Spleen (tissue), 7 donors: ENCODE data around the gene ARSB.

Experiments
- POLR2AphosphoS5 ChIP-seq, 3 donors: sonication (generic); formaldehyde crosslinking; IDR thresholded peaks; one replicate each; pipeline ENCODE4 v1.5.1; 2017; ENCODE audit warnings: antibody characterized with exemption in 3 of 3
- TF ChIP-seq, protein P1 (sequence below), 11 experiments: fragments of 200-600 bp in 7 of 11; fragments of 450-650 bp in 4 of 11; sonication (generic) in 4 of 11; IDR thresholded peaks in 8 of 11; conservative IDR thresholded peaks in 3 of 11; 1 replicate in 7 of 11; 2 replicates in 4 of 11; pipeline versions ENCODE4 v1.4.0 to v1.8.0; 2016 to 2021; ENCODE audit warnings: antibody characterized with exemption in 11 of 11, inconsistent platforms in 4 of 11, mild to moderate bottlenecking in 1 of 11
- donor health status: DM: no; HTN: no; CAD: no; lungs with moderate emphysema.
- donor health status: DM: no; HTN: no; CAD: no.
- donor health status: DM: no; HTN: no; CAD: no.

DNA sequence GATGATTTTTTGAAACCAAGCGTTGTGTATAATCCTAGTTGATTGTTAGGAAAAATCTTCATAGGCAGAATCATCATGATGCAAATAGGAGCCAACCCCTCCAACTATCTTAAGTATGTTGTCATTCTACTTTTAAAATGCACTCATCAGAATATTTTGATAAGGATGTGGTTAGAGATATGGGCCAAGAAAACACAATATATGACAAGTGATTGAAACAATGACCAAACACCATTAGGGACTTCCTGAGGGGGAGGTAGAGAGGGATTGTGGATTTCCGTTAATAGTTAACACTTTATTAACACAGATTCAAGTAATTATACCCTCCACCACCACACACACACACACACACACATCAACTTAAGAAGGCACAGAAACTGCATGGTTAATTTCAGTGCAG is 143.3 kb downstream of the ARSB start:
- TF ChIP-seq, protein P1, sequence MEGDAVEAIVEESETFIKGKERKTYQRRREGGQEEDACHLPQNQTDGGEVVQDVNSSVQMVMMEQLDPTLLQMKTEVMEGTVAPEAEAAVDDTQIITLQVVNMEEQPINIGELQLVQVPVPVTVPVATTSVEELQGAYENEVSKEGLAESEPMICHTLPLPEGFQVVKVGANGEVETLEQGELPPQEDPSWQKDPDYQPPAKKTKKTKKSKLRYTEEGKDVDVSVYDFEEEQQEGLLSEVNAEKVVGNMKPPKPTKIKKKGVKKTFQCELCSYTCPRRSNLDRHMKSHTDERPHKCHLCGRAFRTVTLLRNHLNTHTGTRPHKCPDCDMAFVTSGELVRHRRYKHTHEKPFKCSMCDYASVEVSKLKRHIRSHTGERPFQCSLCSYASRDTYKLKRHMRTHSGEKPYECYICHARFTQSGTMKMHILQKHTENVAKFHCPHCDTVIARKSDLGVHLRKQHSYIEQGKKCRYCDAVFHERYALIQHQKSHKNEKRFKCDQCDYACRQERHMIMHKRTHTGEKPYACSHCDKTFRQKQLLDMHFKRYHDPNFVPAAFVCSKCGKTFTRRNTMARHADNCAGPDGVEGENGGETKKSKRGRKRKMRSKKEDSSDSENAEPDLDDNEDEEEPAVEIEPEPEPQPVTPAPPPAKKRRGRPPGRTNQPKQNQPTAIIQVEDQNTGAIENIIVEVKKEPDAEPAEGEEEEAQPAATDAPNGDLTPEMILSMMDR (IDR thresholded peaks at IDR 0.05 in 8 of 11, conservative IDR thresholded peaks at IDR 0.05 in 3 of 11): no peak
- no peak for TF ChIP-seq POLR2AphosphoS5 (IDR thresholded peaks at IDR 0.05)
